ENCODE data around the gene ZNF133.

ZNF133 gene

DNA sequence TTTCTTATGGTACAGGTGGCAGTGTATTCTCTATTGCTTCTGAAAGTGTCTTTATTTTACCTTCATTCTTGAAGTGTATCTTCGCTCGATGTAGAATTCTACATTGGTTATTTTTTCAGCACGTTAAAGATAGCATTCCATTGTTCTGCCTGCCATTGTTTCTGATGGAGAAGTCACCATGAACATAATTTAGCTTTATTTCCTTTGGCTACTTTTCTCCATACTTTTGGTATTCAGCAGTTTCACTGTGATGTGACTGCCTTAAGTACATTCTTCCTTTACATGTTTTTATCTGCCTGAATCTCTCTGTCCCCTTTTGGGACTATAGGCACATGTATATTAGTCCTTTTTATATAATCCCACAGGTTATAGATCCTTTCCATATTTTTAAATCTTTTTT, 19.0 kb downstream of the ZNF133 start:
- Histone ChIP-seq H3K9ac (ENCODE audit: low read depth, low read length, poor library complexity, severe bottlenecking) (no peak overlapping the region), H4K20me1 (ENCODE audit: insufficient read depth, low read length, poor library complexity, severe bottlenecking) (no peaks in the 10 kb centered on the region), H3K36me3 (ENCODE audit: insufficient read depth, low read length) (no peaks in the 10 kb centered on the region), H3K9me2 (replicated peaks; ENCODE audit: low read depth, low read length) (no peaks in the 10 kb centered on the region), H3K79me2 (ENCODE audit: insufficient read depth, low read length) (no peaks in the 10 kb centered on the region), H3K27me3 (ENCODE audit: insufficient read depth, low read length, poor library complexity, severe bottlenecking) (no peaks in the 10 kb centered on the region), H3K4me1 (ENCODE audit: insufficient read depth, low read length, poor library complexity, severe bottlenecking) (no peaks in the 10 kb centered on the region), H3K9me3 (ENCODE audit: insufficient read depth, low read depth, low read length) (no peaks in the 10 kb centered on the region), H3K4me3 (ENCODE audit: low read length, poor library complexity, severe bottlenecking) (no peak overlapping the region), H2AFZ (ENCODE audit: low read length) (no peak overlapping the region), H3K4me2 (ENCODE audit: low read depth, low read length, poor library complexity, severe bottlenecking) (no peak overlapping the region), H3F3A (ENCODE audit: low read depth) (no peaks in the 10 kb centered on the region)
- TF ChIP-seq, protein P1, sequence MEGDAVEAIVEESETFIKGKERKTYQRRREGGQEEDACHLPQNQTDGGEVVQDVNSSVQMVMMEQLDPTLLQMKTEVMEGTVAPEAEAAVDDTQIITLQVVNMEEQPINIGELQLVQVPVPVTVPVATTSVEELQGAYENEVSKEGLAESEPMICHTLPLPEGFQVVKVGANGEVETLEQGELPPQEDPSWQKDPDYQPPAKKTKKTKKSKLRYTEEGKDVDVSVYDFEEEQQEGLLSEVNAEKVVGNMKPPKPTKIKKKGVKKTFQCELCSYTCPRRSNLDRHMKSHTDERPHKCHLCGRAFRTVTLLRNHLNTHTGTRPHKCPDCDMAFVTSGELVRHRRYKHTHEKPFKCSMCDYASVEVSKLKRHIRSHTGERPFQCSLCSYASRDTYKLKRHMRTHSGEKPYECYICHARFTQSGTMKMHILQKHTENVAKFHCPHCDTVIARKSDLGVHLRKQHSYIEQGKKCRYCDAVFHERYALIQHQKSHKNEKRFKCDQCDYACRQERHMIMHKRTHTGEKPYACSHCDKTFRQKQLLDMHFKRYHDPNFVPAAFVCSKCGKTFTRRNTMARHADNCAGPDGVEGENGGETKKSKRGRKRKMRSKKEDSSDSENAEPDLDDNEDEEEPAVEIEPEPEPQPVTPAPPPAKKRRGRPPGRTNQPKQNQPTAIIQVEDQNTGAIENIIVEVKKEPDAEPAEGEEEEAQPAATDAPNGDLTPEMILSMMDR (conservative IDR thresholded peaks at IDR 0.05; ENCODE audit: low read length), result no peak
- no peak for TF ChIP-seq EZH2phosphoT487 (IDR thresholded peaks at IDR 0.05; ENCODE audit: borderline replicate concordance)

DNA sequence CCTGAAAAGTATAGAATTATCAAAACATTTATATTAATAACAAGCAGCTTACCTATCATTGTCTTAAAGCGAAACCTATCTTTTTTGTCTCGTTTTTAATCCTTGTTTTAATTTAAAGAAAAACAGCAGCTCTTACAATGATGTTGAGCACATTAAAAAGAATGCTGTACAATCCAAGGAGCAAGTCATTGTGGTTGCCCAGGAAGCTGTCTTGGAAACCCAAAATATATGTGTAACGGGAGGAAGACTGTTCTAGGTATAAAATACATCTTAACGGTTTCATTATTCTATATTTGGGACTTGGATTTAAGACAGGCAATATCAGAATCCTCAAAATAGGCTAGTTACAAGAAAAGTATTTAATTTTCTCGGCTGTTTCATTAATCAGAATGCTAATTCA, 21.7 kb downstream of the ZNF133 start:
- H3F3A ChIP-seq (ENCODE audit: low read depth), result no peaks in the 10 kb centered on the region
- no peak for TF ChIP-seq EZH2phosphoT487 (IDR thresholded peaks at IDR 0.05; ENCODE audit: borderline replicate concordance)
- TF ChIP-seq, protein P1 (conservative IDR thresholded peaks at IDR 0.05; ENCODE audit: low read length), result no peak
- H3K4me3 ChIP-seq (ENCODE audit: low read length, poor library complexity, severe bottlenecking), result no peak overlapping the region
- no peak overlapping the region for H3K4me2 ChIP-seq (ENCODE audit: low read depth, low read length, poor library complexity, severe bottlenecking)
- no peaks in the 10 kb centered on the region for H3K36me3 ChIP-seq (ENCODE audit: insufficient read depth, low read length)
- no peaks in the 10 kb centered on the region for H3K9me2 ChIP-seq (replicated peaks; ENCODE audit: low read depth, low read length)
- H3K79me2 ChIP-seq (ENCODE audit: insufficient read depth, low read length), result no peaks in the 10 kb centered on the region
- H3K27me3 ChIP-seq (ENCODE audit: insufficient read depth, low read length, poor library complexity, severe bottlenecking), result no peaks in the 10 kb centered on the region
- no peaks in the 10 kb centered on the region for H3K9me3 ChIP-seq (ENCODE audit: insufficient read depth, low read depth, low read length)
- no peaks in the 10 kb centered on the region for H3K4me1 ChIP-seq (ENCODE audit: insufficient read depth, low read length, poor library complexity, severe bottlenecking)
- no peaks in the 10 kb centered on the region for H4K20me1 ChIP-seq (ENCODE audit: insufficient read depth, low read length, poor library complexity, severe bottlenecking)
- no peak overlapping the region for H3K9ac ChIP-seq (ENCODE audit: low read depth, low read length, poor library complexity, severe bottlenecking)
- no peak overlapping the region for H2AFZ ChIP-seq (ENCODE audit: low read length)

DNA sequence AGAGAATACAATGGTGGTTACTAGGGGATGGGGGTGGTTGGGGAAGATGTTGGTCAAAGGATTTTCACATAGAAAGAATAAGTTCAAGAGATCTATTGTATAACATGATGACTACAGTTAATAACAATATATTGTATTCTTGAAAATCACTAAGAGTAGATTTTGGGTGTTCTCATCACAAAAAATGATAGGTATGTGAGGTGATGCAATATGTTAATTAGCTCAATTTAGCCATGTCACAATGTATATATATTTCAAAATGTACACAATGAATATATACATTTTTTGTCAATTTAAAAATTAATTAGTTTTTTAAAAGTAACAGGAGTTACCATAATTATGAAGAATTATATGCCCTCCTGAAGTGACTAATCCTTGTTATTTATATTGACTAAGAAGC, 22.3 kb downstream of the ZNF133 start:
- no peaks in the 10 kb centered on the region for H3F3A ChIP-seq (ENCODE audit: low read depth)
- peaks cover 3% of the 10 kb centered on the region; the same call in 1 of the 2 replicates for H3K36me3 ChIP-seq (ENCODE audit: insufficient read depth, low read length)
- TF ChIP-seq EZH2phosphoT487 (IDR thresholded peaks at IDR 0.05; ENCODE audit: borderline replicate concordance), result no peak
- TF ChIP-seq, protein P1 (conservative IDR thresholded peaks at IDR 0.05; ENCODE audit: low read length), result no peak
- no peaks in the 10 kb centered on the region for H3K4me1 ChIP-seq (ENCODE audit: insufficient read depth, low read length, poor library complexity, severe bottlenecking)
- H3K9me2 ChIP-seq (replicated peaks; ENCODE audit: low read depth, low read length), result no peaks in the 10 kb centered on the region
- no peaks in the 10 kb centered on the region for H4K20me1 ChIP-seq (ENCODE audit: insufficient read depth, low read length, poor library complexity, severe bottlenecking)
- no peaks in the 10 kb centered on the region for H3K79me2 ChIP-seq (ENCODE audit: insufficient read depth, low read length)
- H3K4me2 ChIP-seq (ENCODE audit: low read depth, low read length, poor library complexity, severe bottlenecking), result no peak overlapping the region
- H3K9ac ChIP-seq (ENCODE audit: low read depth, low read length, poor library complexity, severe bottlenecking), result no peak overlapping the region
- H3K9me3 ChIP-seq (ENCODE audit: insufficient read depth, low read depth, low read length), result no peaks in the 10 kb centered on the region
- H3K4me3 ChIP-seq (ENCODE audit: low read length, poor library complexity, severe bottlenecking), result no peak overlapping the region
- no peak overlapping the region for H2AFZ ChIP-seq (ENCODE audit: low read length)
- H3K27me3 ChIP-seq (ENCODE audit: insufficient read depth, low read length, poor library complexity, severe bottlenecking), result no peaks in the 10 kb centered on the region
